GM18526 (cell line): ENCODE results near the gene USH1G.

Source experiments
- POLR2A ChIP-seq: IDR thresholded peaks from 3 replicates; pipeline ENCODE4 v1.6.1; 2011; ENCODE audit not compliant: insufficient read length; ENCODE audit errors: extremely low read depth

Gene USH1G

DNA sequence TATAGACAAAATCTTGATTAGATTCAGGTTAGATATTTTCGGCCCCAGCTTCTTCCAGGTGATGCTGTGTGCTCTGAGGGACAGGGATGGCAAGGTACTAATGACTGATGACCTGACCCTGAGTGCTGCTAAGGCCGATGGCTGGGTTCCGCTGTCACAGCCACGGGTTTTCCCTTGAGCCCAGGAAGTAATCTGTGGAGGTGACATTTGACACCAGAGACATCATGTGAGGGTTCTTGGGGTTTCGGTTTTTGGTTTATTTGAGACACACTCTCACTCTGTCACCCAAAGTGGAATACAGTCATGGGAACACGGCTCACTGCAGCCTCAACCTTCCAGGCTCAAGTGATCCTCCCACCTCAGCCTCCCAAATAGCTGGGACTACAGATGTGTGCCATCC is 22.5 kb upstream of the USH1G start:
- no peak for TF ChIP-seq POLR2A

DNA sequence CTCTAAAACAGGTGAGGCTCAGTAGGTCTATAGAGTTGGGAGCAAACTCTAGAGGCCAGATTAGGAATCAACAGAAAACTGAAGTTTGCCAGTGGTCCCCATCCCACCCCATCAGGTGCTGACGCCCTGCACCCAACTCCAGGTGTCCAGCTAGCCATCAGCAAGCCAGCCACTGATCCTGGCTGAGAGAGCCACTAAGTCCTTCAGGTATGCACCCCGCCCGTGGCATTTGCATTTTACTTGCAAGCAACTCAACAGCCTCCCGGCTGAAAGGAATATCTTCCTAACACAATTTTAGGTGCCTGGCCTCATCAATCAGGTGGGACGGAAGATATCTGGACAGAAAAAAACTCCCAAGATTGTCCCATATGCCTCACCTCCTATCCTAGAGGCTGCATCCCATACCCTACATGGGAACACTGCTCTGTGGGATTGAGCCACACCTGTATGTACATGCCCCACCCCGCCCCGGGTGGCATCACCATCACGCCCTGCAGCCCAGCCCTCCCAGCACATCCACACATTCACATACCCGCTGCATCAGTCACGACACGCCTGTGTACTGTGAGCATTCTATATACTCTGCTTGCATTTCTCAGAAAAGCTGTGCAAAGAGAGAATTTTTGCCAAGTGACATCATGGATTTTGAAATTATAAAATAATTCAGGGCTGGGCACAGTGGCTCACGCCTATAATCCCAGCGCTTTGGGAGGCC is 20.9 kb upstream of the USH1G start:
- TF ChIP-seq POLR2A, result no peak

DNA sequence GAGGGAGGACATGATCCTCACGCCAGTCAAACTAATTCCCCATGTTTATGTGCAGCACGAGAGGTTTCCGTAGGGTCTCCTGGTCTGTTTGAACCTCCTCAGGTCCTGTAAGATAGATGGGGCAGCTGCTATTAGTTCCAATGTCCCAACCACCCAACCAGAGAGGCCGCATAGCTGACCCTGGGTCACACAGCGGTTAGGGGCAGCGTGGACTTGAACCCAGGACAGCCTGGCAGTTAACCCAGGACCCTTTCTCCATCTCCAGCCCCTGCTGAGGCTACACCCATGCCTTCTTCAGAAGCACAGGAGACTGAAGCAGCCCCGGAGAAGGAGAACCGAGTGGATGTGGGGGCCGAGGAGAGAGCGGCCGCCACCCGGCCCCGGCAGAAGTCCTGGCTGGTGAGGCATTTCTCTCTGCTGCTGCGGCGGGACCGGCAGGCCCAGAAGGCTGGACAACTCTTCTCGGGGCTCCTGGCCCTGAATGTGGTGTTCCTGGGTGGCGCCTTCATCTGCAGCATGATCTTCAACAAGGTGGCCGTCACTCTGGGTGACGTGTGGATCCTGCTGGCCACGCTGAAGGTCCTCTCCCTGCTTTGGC is 18.2 kb upstream of the USH1G start:
- no peak for TF ChIP-seq POLR2A

DNA sequence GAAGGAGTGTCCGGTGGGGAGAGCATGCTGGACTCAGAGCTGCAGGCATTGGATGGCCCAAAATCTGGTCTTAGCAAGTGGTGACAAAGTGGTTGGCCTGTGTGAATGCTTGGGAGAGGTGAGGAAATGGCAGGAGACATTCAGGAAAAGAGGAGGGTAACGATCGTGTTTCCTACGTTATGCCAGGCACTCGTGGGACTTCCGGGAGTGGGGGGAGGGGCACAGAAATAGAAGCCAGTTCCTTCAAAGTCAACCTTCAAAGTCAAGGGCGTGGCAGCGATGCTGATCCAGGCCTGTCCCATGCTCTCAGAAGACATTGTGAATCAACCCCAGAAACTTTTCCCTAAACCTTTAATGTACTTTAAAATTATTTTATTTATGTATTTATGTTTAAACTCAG is 16.5 kb upstream of the USH1G start:
- TF ChIP-seq POLR2A, result no peak

DNA sequence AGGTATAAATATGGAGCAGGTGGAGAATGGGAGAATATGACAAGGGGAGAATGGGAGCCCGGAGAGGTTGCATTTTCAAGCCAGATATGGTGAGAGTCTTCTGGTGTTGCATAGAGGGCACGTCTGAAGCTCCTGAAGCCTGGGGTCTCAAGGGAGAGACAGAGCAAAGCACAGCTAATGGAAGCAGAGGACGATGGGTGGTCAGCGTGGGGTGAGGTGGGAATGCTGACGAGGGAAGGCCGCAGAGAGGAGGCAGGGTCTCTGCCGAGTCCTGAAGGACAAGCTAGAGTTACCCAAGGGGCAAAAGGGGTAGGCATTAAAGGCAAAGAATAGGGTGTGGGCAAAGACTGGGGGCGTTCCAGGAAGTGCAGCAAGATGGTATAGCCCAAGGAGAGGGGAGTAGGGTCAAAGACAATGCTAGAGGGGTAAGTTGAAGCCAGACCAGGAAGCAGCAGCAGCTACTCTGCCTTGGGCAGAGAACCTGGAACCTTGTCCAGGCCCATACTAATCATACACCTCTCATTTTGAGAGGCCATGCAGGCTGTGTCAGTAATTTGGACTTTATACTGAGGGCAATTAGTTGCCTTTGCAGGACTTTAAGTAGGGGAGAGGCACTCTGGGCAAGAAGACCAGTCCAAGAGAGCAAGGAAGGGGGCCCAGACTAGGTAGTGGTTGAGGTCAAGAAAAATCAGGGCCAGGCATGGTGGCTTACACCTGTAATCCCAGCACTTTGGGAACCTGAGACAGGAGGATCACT is 15.3 kb upstream of the USH1G start:
- no peak for TF ChIP-seq POLR2A

DNA sequence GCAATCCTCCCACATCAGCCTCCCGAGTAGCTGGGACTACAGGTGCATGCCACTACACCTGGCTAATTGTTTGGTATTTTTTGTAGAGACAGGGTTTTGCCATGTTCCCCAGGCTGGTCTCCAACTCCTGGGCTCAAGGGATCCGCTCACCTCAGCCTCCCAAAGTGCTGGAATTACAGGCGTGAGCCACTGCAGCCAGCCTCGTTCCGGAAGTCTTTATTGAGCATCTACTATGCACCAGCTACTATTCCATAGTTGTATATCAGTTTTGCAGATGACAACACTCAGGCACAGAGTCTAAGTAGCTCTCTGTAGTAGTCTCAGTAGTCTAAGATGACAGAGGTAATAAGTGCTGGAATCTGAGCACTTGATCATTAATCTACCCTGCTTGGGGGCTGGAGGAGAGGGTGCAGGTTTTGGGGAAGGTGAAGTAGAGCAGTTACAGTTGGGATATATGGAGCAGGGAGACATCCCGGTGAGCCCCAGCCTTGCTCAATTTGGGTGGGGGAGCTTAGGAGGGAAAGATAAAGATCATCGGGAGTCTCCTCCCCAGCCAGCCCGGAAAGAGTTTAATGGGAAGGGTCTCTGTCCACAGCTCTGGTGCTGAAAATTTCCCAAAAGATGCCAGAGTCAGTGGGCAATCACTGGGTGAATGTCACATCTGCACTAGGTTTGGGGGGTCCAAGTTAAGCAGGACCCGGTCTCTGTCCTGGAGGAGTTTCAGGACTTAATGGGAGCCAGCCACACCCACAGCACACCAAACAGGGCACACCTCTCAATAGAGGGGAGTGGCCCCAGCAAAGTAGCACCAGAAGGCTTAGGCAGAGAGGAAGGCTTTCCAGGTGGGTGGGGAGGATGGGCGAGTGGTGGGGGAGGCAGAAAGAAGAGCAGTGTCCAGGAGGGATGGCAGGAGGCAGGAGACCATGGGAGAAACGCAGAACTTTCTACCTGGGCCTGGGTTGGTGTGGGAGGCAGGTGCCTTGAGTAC is 14.3 kb upstream of the USH1G start:
- TF ChIP-seq POLR2A, result no peak

DNA sequence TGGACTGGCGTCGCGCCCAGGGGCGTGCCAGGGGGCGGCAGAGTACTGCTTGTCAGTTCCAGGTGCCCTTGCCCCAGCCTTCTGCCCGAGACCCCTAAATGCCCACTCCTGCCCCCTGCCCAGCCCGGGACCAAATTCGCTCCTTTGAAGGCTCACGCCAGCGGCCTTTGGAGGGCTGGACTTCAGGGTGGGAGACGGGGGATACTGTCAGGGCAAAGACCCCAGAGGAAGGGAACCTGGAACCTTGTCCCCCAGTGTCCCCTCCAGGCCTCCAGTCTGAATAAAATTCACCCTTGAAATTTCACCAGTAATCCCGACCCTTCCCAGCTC is 13.4 kb upstream of the USH1G start:
- TF ChIP-seq POLR2A, result no peak

DNA sequence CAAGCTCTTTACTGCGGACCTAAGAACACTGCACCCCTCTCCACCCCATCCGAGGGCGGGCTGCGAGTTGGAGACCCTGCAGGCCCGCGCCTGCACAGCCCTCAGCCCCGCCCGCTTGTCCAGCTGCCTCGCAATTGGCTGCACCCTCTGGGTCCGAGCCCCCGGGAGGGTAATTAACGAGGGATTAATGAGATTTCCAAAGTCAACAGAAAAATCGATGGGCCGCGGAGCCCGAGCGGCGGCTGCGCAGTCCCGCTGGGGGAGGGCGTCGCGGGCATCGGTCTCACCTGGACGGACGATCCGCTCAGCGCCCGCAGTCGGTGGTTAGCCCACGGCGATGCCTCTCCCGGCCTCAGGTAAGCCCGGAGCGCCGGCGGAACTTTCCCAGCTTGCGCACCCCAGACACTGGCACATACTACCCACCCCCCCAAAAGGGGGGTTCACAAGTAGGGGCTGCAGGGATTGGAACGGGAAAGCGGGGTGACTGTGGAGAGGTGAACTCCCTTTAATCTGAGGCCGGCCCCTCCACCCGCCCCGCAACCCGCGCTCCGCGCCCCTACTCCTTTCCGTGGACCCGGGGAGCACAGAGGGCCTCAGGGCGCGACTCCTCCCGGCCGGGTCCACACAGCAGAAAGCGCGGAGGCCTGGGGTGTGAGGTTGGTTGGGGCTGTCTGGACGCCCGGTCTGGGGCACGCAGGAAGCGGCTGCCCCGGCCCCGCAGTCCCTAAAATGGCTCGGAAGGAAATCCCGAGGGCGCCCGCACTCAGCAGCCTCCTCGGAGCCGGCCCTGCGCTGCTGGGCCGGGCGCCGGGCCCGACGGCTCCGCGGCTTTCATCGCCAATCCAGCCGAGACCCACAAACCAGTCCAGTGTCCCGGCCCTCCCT is 12.8 kb upstream of the USH1G start, which contains the start of gene OTOP3:
Gene OTOP3, plus strand, starts transcription at position 314 of the 885 bp plus-strand sequence. Its CDS starts 24 bp downstream, at position 338.
- TF ChIP-seq POLR2A, result no peak

DNA sequence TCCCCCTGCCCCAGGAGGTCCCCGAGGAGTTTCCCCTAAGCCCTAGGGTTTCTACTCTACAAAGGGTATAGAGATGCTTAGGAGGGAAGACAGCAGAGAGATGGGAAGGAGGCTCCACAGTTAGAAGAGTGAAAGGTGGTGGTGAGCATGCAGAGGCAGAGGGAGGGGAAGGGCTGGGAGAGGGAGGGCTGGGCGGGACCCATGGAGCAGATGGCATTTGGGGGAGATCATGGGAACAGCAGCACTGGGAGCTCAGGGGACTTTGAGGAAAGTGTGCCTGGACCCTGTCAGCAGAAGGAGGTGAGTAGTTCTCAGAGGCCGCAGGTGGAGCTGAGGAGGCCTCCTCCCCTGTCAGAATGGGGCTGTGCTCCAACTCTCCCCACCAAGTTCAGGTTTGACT is 12.0 kb upstream of the USH1G start:
- TF ChIP-seq POLR2A, result no peak

DNA sequence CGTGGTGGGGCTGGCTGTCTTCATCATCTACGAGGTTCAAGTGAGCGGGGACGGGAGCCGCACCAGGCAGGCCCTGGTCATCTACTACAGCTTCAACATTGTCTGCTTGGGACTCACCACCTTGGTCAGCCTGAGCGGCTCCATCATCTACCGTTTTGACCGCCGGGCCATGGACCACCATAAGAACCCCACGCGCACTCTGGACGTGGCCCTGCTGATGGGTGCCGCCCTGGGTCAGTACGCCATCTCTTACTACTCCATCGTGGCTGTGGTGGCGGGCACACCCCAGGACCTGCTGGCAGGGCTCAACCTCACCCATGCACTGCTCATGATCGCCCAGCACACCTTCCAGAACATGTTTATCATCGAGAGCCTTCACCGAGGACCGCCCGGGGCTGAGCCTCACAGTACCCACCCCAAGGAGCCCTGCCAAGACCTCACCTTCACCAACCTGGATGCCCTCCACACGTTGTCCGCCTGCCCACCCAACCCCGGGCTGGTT is 7.5 kb upstream of the USH1G start:
- no peak for TF ChIP-seq POLR2A

DNA sequence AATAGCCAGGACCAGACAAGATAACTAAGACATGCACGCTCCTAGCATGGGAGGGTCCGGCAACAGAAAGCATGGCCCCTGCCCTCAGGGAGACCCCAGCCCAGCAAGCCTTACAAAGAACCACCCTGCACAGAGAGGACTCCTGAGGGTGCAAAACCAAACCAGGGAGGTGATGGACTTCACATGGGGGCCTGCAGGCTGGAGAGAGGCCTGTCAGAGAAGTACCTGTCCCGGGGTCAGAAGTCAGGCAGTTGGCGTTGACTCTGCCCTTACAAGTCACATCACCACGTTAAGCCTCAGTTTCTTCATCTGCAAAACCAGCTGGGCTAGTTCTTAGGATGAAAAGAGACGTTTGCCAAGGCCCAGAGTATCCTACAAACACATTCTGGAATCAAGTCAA is 5.7 kb upstream of the USH1G start:
- TF ChIP-seq POLR2A, result no peak

DNA sequence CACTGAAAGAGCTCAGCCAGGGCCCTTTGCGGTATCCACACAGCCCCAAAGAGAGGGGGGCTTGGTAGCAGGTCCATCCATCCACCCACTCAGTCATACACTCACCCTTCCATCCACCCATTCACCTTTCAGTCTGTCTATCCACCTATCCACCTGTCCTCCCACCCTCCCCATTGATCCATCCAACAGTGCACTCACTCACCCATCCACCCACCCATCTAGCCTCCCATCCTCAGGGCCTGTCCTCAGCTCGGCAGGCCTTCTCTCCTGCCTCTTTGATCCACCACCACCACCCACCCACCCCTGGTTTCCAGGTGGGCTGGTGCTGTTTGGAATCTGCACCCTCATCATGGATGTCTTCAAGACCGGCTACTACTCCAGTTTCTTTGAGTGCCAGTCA is 2.2 kb upstream of the USH1G start:
- TF ChIP-seq POLR2A, result no peak

DNA sequence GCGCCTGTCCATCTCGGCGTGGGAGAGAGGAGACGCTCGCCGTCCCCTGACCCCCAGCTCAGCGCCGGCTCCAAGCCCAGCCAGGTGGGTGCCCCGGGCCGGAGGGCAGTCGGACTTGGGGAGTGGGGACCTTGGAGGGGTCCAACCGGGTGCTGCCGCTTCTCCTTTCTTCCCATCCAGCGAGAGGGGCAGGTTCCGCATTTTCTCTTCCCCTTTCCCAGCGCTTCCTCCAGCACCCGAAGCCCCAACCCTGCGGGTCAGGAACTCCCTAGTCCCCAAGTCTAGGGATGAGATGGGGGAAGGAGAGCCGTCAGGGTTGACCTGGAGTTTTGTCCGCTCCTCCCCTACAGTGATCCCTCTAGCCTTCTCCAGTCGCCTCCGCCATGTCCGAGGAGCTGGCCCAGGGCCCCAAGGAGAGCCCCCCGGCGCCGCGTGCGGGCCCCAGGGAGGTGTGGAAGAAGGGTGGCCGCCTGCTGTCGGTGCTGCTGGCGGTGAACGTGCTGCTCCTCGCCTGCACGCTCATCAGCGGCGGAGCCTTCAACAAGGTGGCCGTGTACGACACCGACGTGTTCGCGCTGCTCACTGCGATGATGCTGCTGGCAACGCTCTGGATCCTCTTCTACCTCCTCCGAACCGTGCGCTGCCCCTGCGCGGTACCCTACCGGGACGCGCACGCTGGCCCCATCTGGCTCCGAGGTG is 1.3 kb upstream of the USH1G start, which contains the start of gene OTOP2:
Gene OTOP2, plus strand, starts transcription at position 24 of the 699 bp plus-strand sequence. Its CDS starts 360 bp downstream, at position 384.
- TF ChIP-seq POLR2A, result no peak
